Activated T-helper 2 cell treated with anti-CD3 and anti-CD28 coated beads, Interferon-gamma antibody, Interleukin-2, Interleukin-4, amounts not matched to agents 10 μg/mL and 5 μg/mL and 100 μg/mL, durations not matched to agents 14 hours and 24 hours and 36 hours (primary cell): ENCODE measurements around the gene CAMTA1. TPM values are rescaled to one million over a fixed set of nuclear protein-coding genes. Genes with fewer than 3 reads are reported as not detected.

Experiments used
- DNase-seq: peaks from one replicate; pipeline ENCODE4 v3.0.0; 2021; ENCODE audit warnings: low spot score
- H3K27ac Mint-ChIP-seq: one replicate; pipeline ENCODE4 v1.8.0; 2021; ENCODE audit warnings: mixed read lengths
- H3K27me3 Mint-ChIP-seq: one replicate; pipeline ENCODE4 v1.8.0; 2021; ENCODE audit warnings: low read depth, mixed read lengths
- H3K36me3 Mint-ChIP-seq: one replicate; pipeline ENCODE4 v1.8.0; 2021; ENCODE audit warnings: low read depth, mixed read lengths
- H3K4me1 Mint-ChIP-seq: one replicate; pipeline ENCODE4 v1.8.0; 2021; ENCODE audit warnings: low read depth, mixed read lengths
- H3K4me3 Mint-ChIP-seq: one replicate; pipeline ENCODE4 v1.8.0; 2021; ENCODE audit warnings: low read depth, mild to moderate bottlenecking, moderate library complexity, mixed read lengths
- H3K9me3 Mint-ChIP-seq: one replicate; pipeline ENCODE4 v1.8.0; 2021; ENCODE audit warnings: mixed read lengths
- intact Hi-C: fragments of 100-400 bp; cut with micrococcal nuclease; formaldehyde crosslinking; loops from one replicate; pipeline ENCODE4 v1.15.1; 2023
- total RNA-seq: library from RNA; stranded (reverse); gene quantifications from 2 replicates; pipeline ENCODE4 v1.2.3, GENCODE V29; 2022

Gene CAMTA1
- total RNA-seq, 1 donor from 2014 or later, result 62.9 TPM

- Mint-ChIP-seq H3K4me1 (no peaks in the 10 kb centered on the region), H3K27me3 (no peaks in the 10 kb centered on the region), H3K4me3 (no peak overlapping the region), H3K27ac (no peak overlapping the region), H3K9me3 (no peaks in the 10 kb centered on the region), H3K36me3 (no peaks in the 10 kb centered on the region)
- intact Hi-C loops, result no loop called here
- no peak for DNase-seq
These were observed 322.0 kb downstream of the CAMTA1 start for GRCh38 chr1:7107109-7107830.

GRCh38 chr1:7108251-7108650 is 323.0 kb downstream of the CAMTA1 start:
- DNase-seq, result no peak
- Mint-ChIP-seq H3K4me3 (no peak overlapping the region), H3K27me3 (no peaks in the 10 kb centered on the region), H3K4me1 (no peaks in the 10 kb centered on the region), H3K36me3 (no peaks in the 10 kb centered on the region), H3K27ac (no peak overlapping the region), H3K9me3 (no peaks in the 10 kb centered on the region)
- intact Hi-C loops, result no loop called here

GRCh38 chr1:7109901-7110300 is 324.6 kb downstream of the CAMTA1 start:
- Mint-ChIP-seq H3K36me3 (no peaks in the 10 kb centered on the region), H3K27me3 (no peaks in the 10 kb centered on the region), H3K9me3 (no peaks in the 10 kb centered on the region), H3K27ac (no peak overlapping the region), H3K4me3 (no peak overlapping the region), H3K4me1 (no peaks in the 10 kb centered on the region)
- intact Hi-C loops, result no loop called here
- DNase-seq, result no peak

GRCh38 chr1:7110321-7110720 is 325.1 kb downstream of the CAMTA1 start:
- no peaks in the 10 kb centered on the region for H3K9me3 Mint-ChIP-seq
- H3K27ac Mint-ChIP-seq, result no peak overlapping the region
- no peaks in the 10 kb centered on the region for H3K4me1 Mint-ChIP-seq
- no peaks in the 10 kb centered on the region for H3K36me3 Mint-ChIP-seq
- intact Hi-C loops, result no loop called here
- DNase-seq, result no peak
- no peaks in the 10 kb centered on the region for H3K27me3 Mint-ChIP-seq
- H3K4me3 Mint-ChIP-seq, result no peak overlapping the region

GRCh38 chr1:7111853-7112252 is 326.6 kb downstream of the CAMTA1 start:
- Mint-ChIP-seq H3K27me3 (no peaks in the 10 kb centered on the region), H3K4me1 (no peaks in the 10 kb centered on the region), H3K27ac (no peak overlapping the region), H3K9me3 (no peaks in the 10 kb centered on the region), H3K4me3 (no peak overlapping the region), H3K36me3 (no peaks in the 10 kb centered on the region)
- intact Hi-C loops, result no loop called here
- DNase-seq, result no peak

- intact Hi-C loops, result no loop called here
- Mint-ChIP-seq H3K4me1 (no peaks in the 10 kb centered on the region), H3K36me3 (no peaks in the 10 kb centered on the region), H3K4me3 (no peak overlapping the region), H3K27me3 (no peaks in the 10 kb centered on the region), H3K27ac (no peak overlapping the region), H3K9me3 (no peaks in the 10 kb centered on the region)
- DNase-seq, result no peak
These were observed 327.9 kb downstream of the CAMTA1 start for GRCh38 chr1:7113136-7113535.

- DNase-seq, result no peak
- H3K4me1 Mint-ChIP-seq, result no peaks in the 10 kb centered on the region
- no peaks in the 10 kb centered on the region for H3K9me3 Mint-ChIP-seq
- no peaks in the 10 kb centered on the region for H3K27me3 Mint-ChIP-seq
- intact Hi-C loops, result no loop called here
- no peak overlapping the region for H3K4me3 Mint-ChIP-seq
- H3K36me3 Mint-ChIP-seq, result no peaks in the 10 kb centered on the region
- H3K27ac Mint-ChIP-seq, result no peak overlapping the region
These were observed 328.6 kb downstream of the CAMTA1 start for GRCh38 chr1:7113822-7114221.

GRCh38 chr1:7116001-7116400 is 330.7 kb downstream of the CAMTA1 start:
- intact Hi-C loops, result no loop called here
- H3K4me1 Mint-ChIP-seq, result no peaks in the 10 kb centered on the region
- no peak overlapping the region for H3K4me3 Mint-ChIP-seq
- no peaks in the 10 kb centered on the region for H3K27me3 Mint-ChIP-seq
- no peaks in the 10 kb centered on the region for H3K9me3 Mint-ChIP-seq
- H3K27ac Mint-ChIP-seq, result no peak overlapping the region
- H3K36me3 Mint-ChIP-seq, result no peaks in the 10 kb centered on the region
- no peak for DNase-seq

- intact Hi-C loops, result no loop called here
- Mint-ChIP-seq H3K4me1 (no peaks in the 10 kb centered on the region), H3K27me3 (no peaks in the 10 kb centered on the region), H3K9me3 (no peaks in the 10 kb centered on the region), H3K4me3 (no peak overlapping the region), H3K36me3 (no peaks in the 10 kb centered on the region), H3K27ac (no peak overlapping the region)
- no peak for DNase-seq
These were observed 332.4 kb downstream of the CAMTA1 start for GRCh38 chr1:7117399-7118281.

- DNase-seq, result no peak
- Mint-ChIP-seq H3K36me3 (no peaks in the 10 kb centered on the region), H3K27ac (no peak overlapping the region), H3K4me1 (no peaks in the 10 kb centered on the region), H3K4me3 (no peak overlapping the region), H3K9me3 (no peaks in the 10 kb centered on the region), H3K27me3 (no peaks in the 10 kb centered on the region)
- intact Hi-C loops, result no loop called here
These were observed 333.9 kb downstream of the CAMTA1 start for GRCh38 chr1:7119156-7119555.

GRCh38 chr1:7120863-7121621 is 335.8 kb downstream of the CAMTA1 start:
- Mint-ChIP-seq H3K36me3 (no peaks in the 10 kb centered on the region), H3K4me1 (no peaks in the 10 kb centered on the region), H3K27me3 (no peaks in the 10 kb centered on the region), H3K4me3 (no peak overlapping the region), H3K9me3 (no peaks in the 10 kb centered on the region), H3K27ac (no peak overlapping the region)
- DNase-seq, result no peak
- intact Hi-C loops, result no loop called here

- Mint-ChIP-seq H3K4me3 (no peak overlapping the region), H3K27ac (no peak overlapping the region), H3K36me3 (no peaks in the 10 kb centered on the region), H3K9me3 (no peaks in the 10 kb centered on the region), H3K4me1 (no peaks in the 10 kb centered on the region), H3K27me3 (no peaks in the 10 kb centered on the region)
- intact Hi-C loops, result no loop called here
- DNase-seq, result no peak
These were observed 336.4 kb downstream of the CAMTA1 start for GRCh38 chr1:7121622-7121988.
